ENCODE data around the gene CARD11.

DNA sequence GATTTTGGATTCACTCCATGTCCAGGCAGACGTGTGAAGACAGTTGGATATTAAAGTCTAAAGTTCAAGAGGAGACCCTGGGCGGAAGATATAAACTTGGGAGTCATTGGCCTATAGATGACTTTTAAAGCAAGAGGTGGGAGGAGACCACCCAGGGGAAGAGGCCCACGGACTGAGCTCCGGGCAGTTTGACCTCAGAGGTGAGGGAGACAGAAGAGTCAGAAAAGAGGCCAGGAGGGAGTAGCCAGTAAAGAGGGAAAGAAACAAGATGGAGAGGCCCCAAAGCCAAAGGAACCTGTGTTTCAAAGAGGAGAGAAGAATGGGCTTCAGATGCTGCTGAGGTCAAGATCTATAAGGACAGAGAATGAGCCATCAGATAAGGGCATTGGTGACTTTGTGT lies 11.4 kb downstream of the CARD11 start:
- TF ChIP-seq, protein P1, sequence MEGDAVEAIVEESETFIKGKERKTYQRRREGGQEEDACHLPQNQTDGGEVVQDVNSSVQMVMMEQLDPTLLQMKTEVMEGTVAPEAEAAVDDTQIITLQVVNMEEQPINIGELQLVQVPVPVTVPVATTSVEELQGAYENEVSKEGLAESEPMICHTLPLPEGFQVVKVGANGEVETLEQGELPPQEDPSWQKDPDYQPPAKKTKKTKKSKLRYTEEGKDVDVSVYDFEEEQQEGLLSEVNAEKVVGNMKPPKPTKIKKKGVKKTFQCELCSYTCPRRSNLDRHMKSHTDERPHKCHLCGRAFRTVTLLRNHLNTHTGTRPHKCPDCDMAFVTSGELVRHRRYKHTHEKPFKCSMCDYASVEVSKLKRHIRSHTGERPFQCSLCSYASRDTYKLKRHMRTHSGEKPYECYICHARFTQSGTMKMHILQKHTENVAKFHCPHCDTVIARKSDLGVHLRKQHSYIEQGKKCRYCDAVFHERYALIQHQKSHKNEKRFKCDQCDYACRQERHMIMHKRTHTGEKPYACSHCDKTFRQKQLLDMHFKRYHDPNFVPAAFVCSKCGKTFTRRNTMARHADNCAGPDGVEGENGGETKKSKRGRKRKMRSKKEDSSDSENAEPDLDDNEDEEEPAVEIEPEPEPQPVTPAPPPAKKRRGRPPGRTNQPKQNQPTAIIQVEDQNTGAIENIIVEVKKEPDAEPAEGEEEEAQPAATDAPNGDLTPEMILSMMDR (IDR thresholded peaks at IDR 0.05), result no peak
- no peak for TF ChIP-seq POLR2A (IDR thresholded peaks at IDR 0.05)

All from right lobe of liver (tissue), 4 donors.